HCEC 1CT (cell line): ENCODE results near the gene NCS1.

Experiments
- DNase-seq: peaks from one replicate; pipeline ENCODE4 v3.0.0-alpha.2; 2017

NCS1 gene

GRCh38 chr9:130172161-130172857 lies at the start of gene NCS1:
TSS of gene NCS1 (plus strand) at chr9:130172404. CDS start at chr9:130172664, 260 bp downstream.
- DNase-seq = peak; percentile 67

GRCh38 chr9:130122456-130122855 lies 49.7 kb upstream of the NCS1 start:
- no peak for DNase-seq

- DNase-seq = no peak
Measured at GRCh38 chr9:130124085-130124860, 47.9 kb upstream of the NCS1 start.

GRCh38 chr9:130126721-130127433 lies 45.3 kb upstream of the NCS1 start:
- DNase-seq = no peak

- DNase-seq = no peak
Measured at GRCh38 chr9:130128251-130128650, 44.0 kb upstream of the NCS1 start.

- DNase-seq = no peak
Measured at GRCh38 chr9:130128733-130129431, 43.3 kb upstream of the NCS1 start.

- no peak for DNase-seq
Measured at GRCh38 chr9:130129432-130130061, 42.7 kb upstream of the NCS1 start.

- no peak for DNase-seq
Measured at GRCh38 chr9:130132746-130133145, 39.5 kb upstream of the NCS1 start.

GRCh38 chr9:130137081-130137640 lies 35.0 kb upstream of the NCS1 start:
- DNase-seq = no peak

GRCh38 chr9:130137641-130138081 lies 34.5 kb upstream of the NCS1 start:
- no peak for DNase-seq

GRCh38 chr9:130138171-130138653 lies 34.0 kb upstream of the NCS1 start:
- peak; percentile 90 for DNase-seq

GRCh38 chr9:130138791-130139190 lies 33.4 kb upstream of the NCS1 start:
- peak; percentile 89 for DNase-seq

- no peak for DNase-seq
Measured at GRCh38 chr9:130139251-130139650, 33.0 kb upstream of the NCS1 start.

- DNase-seq = no peak
Measured at GRCh38 chr9:130140706-130141105, 31.5 kb upstream of the NCS1 start.

- DNase-seq = no peak
Measured at GRCh38 chr9:130142056-130142455, 30.1 kb upstream of the NCS1 start.

- no peak for DNase-seq
Measured at GRCh38 chr9:130142641-130143040, 29.6 kb upstream of the NCS1 start.

- DNase-seq = no peak
Measured at GRCh38 chr9:130143279-130143893, 28.8 kb upstream of the NCS1 start.

GRCh38 chr9:130143958-130144366 lies 28.2 kb upstream of the NCS1 start:
- DNase-seq = no peak

GRCh38 chr9:130144703-130145102 lies 27.5 kb upstream of the NCS1 start:
- DNase-seq = no peak

- no peak for DNase-seq
Measured at GRCh38 chr9:130145658-130146057, 26.5 kb upstream of the NCS1 start.

- no peak for DNase-seq
Measured at GRCh38 chr9:130147198-130147597, 25.0 kb upstream of the NCS1 start.

- DNase-seq = no peak
Measured at GRCh38 chr9:130147910-130148309, 24.3 kb upstream of the NCS1 start.
